Bone marrow (tissue), 2 donors: Measurements from ENCODE around the gene TSR3.

Experiments
- DNase-seq, 2 donors: peaks; one replicate each; lab custom pipeline; 2025; lab: John Stamatoyannopoulos, UW

Gene TSR3

DNA sequence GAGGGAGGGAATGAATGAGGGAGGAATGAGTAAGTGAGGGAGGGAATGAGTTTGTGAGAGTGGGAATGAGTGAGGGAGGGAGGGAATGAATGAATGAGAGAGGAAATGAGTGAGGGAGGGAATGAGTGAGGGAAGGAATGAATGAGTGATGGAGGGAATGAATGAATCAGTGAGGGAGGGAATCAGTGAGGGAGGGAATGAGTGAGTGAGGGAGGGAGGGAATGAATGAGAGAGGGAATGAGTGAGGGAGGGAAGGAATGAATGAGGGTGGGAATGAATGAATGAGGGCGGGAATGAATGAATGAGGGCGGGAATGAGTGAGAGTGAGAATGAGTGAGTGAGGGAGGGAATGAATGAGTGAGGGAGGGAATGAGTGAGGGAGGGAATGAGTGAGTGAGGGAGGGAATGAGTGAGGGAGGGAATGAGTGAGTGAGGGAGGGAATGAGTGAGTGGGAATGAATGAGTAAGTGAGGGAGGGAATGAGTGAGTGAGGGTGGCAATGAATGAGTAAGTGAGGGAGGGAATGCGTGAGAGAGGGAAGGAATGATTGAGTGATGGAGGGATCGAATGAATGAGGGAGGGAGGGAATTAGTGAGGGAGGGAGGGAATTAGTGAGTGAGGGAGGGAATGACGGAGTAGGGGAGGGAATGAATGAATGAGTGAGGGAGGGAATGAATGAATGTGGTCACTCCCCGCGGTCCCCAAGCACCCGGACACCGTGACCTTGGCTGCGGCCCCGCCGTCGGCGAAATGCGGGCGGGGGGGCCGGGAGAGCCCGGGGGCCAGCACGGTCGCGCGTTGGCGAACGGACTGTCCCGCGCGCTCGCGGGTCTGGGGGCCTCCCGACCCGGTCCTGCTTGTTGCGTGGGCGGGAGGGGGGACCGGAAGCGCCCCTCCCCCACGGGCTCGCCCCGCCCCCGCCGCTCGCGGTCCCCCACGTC lies 43.4 kb downstream of the TSR3 start:
- no peak for DNase-seq

- no peak for DNase-seq
These were observed 45.3 kb downstream of the TSR3 start for GRCh38 chr16:1306334-1306733.

- DNase-seq, result no peak
These were observed 45.9 kb downstream of the TSR3 start for GRCh38 chr16:1305823-1306222.

DNA sequence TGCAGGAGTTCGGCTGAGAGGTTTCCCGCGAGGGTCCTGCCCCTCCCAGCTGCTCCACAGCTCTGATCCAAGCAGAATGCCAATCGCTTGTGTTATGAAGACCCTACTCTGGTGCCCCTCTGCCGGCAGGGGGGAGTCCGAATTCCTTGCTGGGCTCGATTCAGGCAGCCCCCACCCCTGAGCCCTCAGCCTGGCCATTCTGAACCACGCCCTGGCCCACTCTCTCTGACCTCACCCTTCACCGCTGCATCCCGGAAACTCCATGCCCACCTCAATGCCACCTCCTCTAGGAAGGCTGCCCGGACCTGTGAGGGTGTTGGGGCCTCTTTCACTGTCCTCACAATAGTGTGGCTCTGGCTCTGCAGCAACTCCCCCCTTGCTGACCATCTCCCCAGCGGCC lies 50.1 kb downstream of the TSR3 start:
- no peak for DNase-seq

DNA sequence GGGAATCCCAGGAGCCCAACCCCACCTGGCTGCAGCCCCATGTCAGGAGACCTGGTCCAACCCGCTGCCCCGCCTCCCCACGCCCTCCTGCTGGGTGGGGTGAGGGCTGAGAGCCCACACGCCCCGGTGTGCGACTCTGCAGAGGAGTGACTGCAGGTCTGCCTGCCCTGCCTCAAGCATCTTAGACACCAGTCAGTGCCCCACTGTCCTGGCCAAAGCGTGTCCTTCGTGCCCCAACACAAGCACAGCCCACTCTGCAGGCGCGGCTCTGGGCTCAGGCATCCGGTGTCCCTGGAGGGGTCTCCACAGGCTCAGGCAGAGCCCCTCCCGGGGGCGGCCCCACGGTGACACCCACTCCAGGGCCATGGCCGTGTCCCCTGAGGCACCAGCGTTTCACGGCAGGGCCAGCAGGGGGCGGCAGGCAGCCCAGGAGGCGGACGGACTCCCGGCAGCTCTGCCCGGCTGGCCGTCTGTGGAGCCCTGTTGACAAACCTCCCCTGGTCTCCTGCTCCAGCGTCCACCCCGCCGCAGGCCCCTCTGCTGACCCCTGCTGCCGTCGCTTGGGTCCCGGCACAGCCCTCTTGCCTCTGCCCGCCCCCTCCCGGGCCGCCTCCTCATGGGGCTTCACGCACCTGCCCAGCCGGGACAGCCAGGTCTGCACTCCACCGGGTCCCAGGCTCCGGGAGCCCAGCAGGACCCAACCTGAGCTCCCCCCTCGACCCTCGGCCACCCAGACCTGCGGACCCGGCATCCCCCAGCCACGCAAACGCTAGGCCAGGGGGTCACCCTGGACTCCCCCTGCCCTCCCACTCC lies 50.8 kb downstream of the TSR3 start:
- peak; percentile 21 to 41 for DNase-seq

DNA sequence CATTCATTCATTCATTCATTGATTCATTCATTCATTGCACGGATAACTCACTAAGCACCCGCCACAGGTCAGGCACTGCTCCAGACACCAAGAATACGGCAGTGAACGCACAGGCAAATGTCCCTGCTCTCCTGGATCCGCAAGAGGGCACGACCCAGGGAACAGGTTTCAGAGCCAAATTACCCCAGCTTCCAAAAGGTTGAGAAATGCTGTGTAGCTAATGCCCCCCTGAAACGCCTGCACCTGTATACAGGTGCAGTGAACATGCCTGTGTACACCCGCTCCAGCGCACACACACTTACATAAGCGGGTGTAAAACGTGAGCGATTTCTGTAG lies 51.8 kb downstream of the TSR3 start:
- no peak for DNase-seq
